GM18505 (cell line): ENCODE data around the gene LAMP5.

Experiments
- ATAC-seq: cut with Tn5 transposase; IDR thresholded peaks from one replicate; pipeline ENCODE4 v1.9.1; 2021; ENCODE audit not compliant: unreplicated experiment
- POLR2A ChIP-seq: IDR thresholded peaks from 4 replicates; pipeline ENCODE4 v1.6.1; 2011; ENCODE audit warnings: borderline replicate concordance; ENCODE audit not compliant: insufficient read depth, insufficient read length; ENCODE audit errors: extremely low read depth

LAMP5 gene

GRCh38 chr20:9532069-9532838 is 17.9 kb downstream of the LAMP5 start:
- no peak for ATAC-seq
- no peak for TF ChIP-seq POLR2A

GRCh38 chr20:9534025-9534424 is 19.6 kb downstream of the LAMP5 start:
- no peak for ATAC-seq
- no peak for TF ChIP-seq POLR2A

- no peak for ATAC-seq
- TF ChIP-seq POLR2A = no peak
Observed at GRCh38 chr20:9535449-9535848, 21.1 kb downstream of the LAMP5 start.

- no peak for ATAC-seq
- no peak for TF ChIP-seq POLR2A
Observed at GRCh38 chr20:9543214-9543613, 28.8 kb downstream of the LAMP5 start.

- TF ChIP-seq POLR2A = no peak
Observed at GRCh38 chr20:9550283-9550682, 35.9 kb downstream of the LAMP5 start.

GRCh38 chr20:9550871-9551270 is 36.5 kb downstream of the LAMP5 start:
- ATAC-seq = no peak
- TF ChIP-seq POLR2A = no peak

More at GRCh38 chr20:9550283-9550682, 35.9 kb downstream of the LAMP5 start:
- ATAC-seq = no peak

- no peak for TF ChIP-seq POLR2A
- ATAC-seq = no peak
Observed at GRCh38 chr20:9551808-9552550, 37.6 kb downstream of the LAMP5 start.

GRCh38 chr20:9555781-9556180 is 41.4 kb downstream of the LAMP5 start:
- no peak for ATAC-seq
- no peak for TF ChIP-seq POLR2A

GRCh38 chr20:9557411-9557810 is 43.0 kb downstream of the LAMP5 start:
- ATAC-seq = no peak
- TF ChIP-seq POLR2A = no peak

- no peak for TF ChIP-seq POLR2A
- no peak for ATAC-seq
Observed at GRCh38 chr20:9565910-9566550, 51.6 kb downstream of the LAMP5 start.

- ATAC-seq = no peak
- TF ChIP-seq POLR2A = no peak
Observed at GRCh38 chr20:9566977-9567376, 52.6 kb downstream of the LAMP5 start.

GRCh38 chr20:9570612-9571011 is 56.2 kb downstream of the LAMP5 start:
- ATAC-seq = no peak
- no peak for TF ChIP-seq POLR2A

- ATAC-seq = no peak
- TF ChIP-seq POLR2A = no peak
Observed at GRCh38 chr20:9571783-9572182, 57.4 kb downstream of the LAMP5 start.
